NCI-H345 (cell line): ENCODE measurements around the gene CCDC174.

Source experiments
- DNase-seq: peaks from one replicate; lab custom pipeline; 2025; lab: John Stamatoyannopoulos, UW

Gene CCDC174

DNA sequence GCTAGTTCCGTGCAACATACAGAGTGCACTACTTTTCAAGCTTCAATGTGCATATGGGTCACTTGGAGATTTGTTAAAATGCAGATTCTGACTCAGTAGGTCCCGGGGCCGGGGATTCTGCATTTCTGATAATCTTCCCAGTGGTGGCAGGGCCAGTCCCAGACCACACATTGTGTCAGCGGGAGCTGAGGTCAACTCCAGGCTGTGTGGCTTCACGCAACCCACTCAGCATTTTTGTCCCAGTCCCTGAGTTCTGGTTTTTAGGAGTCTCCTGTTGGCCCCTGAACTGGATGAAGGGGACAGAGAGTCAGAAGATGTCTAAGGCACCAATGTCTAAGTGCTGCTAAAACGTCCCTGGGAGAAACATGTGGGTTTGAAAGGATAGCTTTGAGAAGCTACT lies 26.1 kb upstream of the CCDC174 start:
- DNase-seq: no peak

DNA sequence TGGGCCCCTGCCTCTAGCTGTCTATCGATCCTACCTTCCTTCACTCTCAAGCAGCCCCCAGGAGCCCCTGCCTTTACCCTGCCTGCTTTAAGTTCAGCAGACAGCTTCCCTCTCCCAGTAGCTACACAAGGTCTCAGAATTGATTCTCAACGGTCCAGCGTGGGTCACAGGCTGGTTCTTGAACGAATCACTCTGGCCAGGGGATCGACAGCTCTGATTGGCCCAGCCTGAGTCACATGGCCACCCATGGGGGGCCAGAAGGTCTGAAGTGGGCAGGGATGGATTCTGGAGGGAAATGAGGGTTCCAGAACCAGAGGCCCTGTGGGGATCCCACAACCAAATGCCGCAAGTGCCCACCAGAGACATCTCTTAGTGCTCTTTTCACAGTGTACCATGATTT lies 23.7 kb upstream of the CCDC174 start:
- DNase-seq: no peak

DNA sequence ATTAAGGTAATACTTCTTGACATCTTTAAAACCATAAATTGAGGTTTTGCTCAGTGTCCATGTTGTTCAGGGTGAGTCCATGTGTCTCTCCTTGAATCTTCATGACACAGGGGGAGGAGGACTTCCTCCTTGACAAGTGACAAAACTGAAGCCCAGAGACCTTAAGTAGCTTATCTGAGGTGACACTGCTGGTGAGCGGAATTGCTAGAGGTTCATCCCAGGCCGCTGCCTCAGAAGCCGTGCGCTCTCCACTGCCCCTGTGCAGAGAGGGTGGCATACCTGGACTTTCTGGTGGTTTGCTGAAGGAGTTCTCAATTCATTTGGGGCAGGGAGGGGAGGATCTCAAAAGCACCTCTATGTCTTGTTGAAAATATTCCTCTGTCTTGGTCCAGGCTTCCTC lies 23.2 kb upstream of the CCDC174 start:
- DNase-seq: no peak

DNA sequence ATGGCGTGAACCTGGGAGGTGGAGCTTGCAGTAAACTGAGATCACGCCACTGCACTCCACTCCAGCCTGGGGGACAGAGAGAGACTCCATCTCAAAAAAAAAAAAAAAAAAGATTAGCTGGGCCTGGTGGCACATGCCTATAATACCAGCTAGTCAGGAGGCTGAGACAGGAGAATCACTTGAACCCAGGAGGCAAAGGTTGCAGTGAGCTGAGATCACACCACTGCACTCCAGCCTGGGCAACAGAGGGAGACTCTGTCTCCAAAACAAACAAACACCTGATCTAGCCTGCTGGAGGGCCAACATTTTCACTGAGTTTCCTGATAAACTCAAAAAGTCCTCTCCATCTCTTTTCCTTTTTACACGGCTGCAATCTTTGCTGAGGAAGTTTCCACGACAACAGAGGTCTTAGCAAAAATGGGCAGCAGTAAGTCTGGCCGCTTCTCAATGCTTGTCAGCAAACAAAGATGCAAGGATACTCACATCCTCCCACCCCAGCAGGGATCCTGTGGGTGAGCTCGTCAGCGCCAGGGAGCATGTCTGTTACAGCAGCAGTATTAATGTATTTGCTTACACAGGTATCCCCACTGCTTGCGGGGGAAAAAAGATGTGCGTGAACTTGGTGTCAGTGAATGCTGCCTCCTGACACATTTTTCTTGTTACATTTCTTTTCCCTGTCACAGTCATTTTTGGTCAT lies 21.0 kb upstream of the CCDC174 start:
- DNase-seq: peak; percentile 37

DNA sequence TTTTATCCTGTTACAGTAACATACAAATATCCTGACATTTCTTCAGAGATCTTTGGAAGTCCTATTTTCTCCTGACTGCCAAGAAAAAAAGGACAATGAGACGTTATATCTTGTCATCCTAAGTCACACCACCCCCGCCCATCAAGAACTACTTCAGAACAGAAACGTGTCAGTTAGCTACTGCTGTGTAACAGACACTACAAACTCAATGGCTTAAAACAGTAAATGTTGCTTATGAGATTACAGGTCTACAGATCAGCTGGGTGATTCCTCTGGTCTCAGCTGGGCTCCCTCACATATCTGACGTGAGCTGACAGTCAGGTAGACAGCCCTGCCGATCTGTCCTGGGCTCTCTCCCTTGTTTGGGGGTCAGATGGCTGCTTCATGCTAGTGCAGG lies 20.5 kb upstream of the CCDC174 start:
- no peak for DNase-seq

DNA sequence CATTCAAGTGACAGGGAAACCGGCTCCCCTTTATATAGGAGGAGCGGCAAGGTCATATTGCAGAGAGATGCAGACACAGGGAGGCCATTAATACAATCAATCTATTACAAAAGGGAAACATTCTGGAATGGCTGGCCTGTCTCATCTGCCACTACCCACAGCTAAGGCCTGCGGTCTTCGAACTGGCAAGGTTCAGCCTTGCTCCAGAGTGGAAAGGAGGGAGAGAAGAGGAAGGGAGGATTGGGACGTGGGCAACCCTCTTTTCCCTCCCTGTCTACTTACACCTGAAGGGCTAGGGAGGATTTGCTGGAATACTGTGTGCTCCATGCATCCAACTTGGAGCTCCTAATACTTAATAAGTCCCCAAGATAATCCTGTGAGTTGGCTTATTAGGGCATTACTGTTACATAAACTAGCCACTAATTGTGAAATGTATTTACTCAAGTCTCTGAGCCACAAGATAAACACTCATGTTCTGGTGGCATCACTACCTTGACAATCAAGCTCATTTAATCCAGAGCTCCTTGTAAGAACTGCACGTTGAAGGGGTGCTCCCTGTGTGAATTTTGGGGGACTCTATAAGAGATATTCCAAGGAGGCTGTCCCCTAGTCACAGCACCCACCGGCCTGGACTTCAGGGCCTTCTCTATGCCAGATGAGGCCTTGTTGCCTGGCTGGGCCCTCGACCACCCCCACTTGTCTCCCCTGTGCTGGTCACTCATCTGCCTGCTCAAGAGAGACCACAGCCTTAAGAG lies 19.7 kb upstream of the CCDC174 start:
- DNase-seq: no peak

DNA sequence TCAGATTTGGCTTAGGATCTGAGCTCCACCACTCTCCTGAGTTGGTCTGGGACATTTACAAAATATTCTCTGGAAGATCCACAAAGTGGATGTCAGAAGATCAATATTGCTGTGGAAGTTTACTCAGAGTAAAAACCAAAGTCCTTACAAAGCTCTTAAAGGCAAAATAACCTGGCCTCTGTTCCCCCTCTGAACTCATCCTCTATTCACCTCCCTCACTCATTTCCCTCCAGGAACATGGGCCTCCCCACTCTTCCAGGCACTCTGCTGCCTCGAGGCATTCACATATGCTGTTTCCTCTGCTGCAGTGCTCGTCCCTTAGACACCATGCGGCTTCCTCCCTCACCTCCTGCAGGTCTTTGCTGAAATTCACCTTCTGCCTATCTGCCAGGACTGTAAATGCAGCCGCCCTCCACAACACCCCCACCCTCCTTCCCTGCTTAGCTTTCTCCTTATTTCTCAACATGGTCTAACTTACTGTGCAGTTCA lies 19.1 kb upstream of the CCDC174 start:
- DNase-seq: no peak

DNA sequence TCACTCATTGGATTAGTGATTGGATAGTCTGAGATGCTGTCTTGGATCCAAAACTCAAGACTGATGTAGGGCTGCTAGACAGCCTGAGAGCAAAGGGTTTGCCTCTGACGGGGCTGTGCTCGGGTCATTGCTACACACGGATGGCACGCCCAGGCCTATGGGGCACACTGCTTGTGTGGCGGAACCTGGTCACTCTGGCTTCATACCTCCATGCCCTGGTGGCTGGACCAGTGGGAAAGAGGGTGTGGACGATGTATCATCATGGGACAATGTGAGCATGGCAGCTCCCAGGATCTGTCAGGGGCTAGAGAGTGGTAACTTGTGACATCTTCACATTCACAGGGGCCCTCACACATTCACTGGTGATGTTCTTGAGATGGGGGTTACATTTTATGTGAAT lies 18.1 kb upstream of the CCDC174 start:
- DNase-seq: no peak

DNA sequence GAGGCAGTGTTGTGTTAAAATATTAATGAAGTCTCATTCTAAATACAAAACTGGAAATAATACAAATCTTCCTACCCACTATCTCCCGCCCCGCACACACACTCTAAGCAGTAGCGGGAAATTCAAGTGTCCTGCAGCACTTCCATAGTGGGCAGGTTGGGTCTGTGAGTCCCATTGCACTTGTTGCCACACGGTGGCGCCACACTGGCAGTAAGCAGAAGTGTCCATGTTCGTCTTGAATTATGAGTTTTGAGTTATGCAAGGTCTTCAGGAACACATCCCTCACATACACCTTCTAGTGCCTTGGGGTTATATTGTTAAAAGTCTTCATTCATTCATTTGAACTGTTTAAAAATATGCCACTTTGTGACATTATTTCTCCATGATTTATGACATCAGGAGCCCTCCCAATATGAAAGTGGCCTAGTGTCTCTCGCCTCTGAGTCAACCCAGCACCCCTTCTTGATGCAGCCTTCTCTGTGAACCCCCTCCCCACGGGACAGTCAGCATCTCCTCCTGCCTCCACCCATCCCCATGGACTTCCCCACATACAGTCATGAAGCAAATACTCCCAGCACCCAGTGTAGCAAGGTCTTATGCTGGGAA lies 17.6 kb upstream of the CCDC174 start:
- peak; percentile 1 for DNase-seq

DNA sequence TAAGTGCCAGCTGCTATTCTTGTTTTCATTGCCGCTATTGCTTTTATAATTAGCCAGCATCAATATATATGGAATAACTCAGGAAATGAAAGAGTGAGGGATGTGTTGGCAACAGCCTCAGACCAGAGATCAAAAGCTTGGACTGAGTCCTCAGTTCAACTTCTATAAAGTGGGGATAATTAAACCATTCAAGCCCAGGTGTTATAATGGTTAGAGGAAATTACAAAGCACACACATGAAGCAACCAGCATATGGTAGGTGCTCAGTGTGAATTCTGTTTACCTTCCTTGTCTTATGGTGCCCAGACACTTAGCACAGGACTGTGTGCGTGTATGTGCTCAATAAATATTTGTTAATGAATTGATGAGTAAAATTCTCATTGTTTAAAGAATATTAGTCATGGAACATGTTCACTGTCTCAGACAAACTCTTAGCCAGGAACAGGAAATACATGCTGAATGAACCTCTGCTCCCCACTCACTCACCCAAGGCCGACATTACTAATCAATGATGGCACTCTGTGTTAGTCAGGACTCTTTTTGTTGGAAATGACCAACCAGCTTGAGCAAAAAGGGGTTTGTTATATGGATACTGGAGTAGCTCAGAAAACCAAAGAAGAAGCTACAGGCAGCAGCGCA lies 16.7 kb upstream of the CCDC174 start:
- DNase-seq: no peak

DNA sequence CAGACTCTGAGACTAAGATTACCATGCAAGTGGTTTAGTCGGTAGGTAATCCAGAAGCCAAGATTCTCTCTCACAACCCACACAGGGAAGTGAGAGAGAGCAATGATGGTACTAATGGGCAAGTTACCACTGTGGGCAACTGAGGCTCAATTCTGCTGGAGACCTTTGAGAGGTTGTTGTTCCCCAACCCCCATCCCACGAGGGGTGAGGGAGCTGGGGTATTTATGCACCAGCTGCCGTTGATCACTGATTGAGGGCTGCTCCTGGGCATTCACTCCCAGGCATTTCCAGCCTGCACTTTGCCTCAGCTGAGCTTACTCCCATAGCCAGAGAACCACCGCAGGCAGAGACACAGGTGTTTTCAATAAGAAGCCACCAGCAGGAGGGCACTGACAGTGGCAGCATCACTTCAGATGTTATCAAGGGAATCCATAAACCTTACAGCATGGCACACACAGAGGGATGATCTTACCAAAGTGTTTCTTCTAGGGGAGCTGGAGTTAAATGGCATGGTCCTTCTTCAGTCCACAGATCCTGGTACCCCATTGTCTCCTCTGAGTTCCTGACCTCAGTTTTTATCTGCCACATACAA lies 15.0 kb upstream of the CCDC174 start:
- no peak for DNase-seq

DNA sequence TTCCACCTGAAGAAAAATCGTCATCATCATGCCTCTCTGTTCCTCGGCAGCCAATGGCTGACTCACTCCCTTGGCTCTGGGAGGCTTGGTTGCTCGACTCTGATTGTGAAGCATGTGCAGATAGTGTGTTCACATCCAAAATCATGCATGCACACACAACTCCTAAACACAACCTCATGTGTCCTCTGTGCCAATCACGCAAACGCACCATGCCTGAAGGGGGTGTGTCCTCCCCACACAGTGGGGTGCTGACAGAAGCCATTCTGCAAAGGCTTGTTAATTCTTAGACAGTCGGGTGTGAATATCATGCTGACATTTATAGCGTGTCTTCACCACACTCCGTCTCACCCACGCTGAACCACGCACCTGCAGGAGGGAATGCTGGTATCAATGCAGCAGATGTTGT lies 11.4 kb upstream of the CCDC174 start:
- no peak for DNase-seq

DNA sequence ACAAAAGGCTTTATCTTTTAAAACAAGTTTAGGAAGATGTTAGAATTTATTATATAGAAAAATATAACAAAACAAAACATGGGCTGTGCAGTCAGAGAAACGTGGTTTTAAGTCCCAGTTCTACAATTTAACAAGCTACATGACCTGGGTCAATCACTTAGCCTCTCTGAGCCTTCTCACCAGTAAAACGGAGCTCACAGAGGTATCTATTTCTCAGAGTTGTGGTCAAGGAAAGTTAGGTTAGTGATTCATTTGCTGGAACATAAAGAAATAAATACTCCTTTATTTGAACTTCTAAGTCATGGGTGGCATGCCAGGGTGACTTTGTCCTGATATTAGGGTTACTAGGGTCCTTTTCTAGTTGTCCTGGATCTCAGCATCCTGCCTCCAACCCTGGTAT lies 10.8 kb upstream of the CCDC174 start:
- no peak for DNase-seq

DNA sequence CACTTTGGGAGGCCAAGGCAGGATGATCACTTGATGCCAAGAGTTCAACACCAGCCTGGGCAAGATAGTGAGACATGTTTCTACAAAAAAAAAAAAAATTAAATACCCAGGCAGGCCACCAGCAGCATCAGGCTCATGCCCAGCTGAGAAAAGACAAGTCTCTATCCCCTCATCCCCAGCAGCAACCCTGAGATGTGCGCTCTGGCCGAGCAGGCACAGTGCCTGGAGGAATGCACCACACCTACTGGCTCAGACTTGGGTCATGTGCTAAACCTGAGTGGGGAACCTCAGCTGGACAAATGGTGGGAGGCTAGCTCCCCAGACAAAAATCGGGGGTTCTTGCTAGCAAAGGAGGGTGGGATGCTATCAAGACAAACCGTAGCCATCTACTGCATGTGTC lies 10.2 kb upstream of the CCDC174 start:
- no peak for DNase-seq

DNA sequence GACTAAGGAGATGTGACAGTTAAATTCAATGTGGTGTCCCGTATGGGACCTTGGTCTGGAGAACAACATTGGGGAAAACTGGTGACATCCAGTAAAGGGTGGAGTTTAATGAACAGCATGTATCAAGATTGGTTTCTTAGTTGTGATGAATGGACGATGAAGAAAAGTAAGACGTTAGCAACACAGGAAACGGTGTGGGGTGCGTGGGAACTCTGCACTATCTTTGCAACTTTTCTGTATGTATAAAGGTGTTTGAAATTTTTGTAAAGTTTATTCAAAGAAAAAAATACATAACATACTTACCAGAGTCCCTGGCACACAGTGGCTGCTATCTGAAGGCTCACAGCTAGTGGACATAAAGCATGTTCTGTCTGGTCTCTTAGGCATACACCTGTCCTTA lies 6.1 kb upstream of the CCDC174 start:
- no peak for DNase-seq

DNA sequence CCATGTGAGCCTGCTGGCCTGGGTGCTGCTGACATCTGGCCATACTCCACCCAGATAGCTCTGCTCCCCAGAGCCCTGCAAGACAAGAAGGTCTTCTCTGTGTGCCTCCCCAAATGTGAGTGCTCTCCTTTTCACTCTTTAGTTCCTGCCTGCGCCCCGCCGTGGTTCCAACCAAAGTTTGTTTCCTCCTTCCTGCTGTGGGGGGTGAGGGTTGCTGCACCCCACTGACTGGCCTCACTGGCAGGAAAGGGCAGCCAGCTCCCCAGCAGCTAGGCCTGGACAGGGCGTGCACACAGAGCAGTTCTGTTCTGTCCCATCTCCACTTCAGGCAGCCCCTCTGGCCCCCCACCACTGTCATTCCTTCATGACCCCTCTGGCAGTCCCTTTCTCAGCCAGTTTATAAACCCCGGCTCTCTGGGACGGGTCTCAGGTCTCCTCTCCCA lies 5.4 kb upstream of the CCDC174 start:
- DNase-seq: no peak

DNA sequence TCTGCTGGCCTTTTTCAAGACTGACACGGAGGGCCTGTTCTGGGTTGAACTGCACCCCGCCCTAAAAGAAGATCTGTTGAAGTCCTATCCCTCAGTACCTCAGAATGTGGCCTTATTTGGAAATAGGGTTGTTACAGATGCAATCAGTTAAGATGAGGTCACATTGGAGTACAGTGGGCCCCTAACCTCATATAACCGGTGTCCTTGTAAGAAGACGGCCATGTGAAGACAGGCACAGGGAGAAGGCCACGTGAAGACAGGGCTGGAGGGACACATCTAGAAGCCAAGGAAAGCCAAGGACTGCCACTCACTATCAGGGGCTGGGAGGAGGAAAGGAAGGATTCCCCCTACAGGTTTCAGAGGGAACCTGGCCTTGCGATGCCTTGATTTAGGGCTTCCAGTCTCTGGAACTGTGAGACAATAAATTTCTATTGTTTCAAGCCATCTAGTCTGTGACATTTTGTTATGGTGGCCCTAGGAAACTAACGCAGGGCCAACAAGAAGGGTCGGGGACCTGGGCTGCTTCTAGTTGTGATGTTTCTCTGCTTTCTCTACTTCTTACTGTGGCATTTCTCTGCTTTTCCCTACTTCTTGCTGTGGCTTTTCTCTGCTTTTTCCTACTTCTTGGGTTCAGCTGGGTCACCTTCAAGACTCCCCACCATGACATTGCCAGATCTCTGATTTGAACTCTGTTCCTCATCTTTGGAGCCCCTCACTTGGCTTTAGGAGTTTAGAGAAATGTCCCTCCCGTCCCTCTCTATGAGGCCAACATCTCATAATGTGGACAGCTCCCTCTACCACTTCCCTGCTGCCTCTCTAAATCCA lies 4.8 kb upstream of the CCDC174 start:
- no peak for DNase-seq

DNA sequence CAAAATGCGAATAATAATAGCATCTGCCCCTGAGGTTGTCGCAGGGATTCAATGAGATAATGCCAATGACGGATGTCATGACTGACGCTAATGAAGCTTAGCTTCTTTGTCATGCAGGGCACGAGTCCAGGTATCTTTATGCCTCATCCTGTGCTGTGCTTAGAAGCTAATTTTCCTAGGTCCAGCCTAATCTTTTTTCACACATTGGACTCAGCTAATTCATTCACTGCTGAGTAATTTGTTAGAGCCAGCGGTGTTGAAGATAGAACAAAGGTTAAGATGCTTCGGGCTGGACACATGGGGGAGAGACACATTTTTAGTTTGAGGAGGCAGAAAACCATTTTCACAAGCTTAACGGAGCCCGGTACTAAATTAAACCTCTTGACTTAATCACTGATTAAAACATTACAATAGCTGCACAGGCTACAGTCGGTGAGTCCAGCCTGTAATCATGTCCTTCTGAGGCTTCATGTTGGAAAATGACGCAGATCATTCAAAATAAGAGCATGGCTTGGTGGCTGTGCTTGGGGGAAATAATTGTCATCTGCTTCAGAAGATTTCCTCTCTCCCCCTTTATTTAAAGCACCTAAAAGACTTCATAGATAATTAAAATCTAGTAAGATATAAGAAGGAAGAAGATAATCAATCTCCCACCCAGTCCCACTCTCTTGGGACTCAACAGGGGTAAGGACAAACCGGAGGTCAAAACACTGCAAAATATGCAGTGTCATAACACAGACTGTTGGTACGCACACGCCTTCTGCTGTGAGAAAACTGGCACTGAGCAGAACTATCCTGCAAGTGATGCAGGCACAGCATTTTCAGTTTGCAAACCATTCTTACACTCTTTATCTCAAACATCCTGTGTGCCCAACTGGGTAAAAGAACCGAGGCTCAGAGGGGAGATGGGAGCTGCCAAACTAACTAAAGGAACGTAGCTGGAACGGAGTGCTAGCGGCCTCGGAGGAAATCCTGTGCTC lies 3.3 kb upstream of the CCDC174 start:
- DNase-seq: no peak

DNA sequence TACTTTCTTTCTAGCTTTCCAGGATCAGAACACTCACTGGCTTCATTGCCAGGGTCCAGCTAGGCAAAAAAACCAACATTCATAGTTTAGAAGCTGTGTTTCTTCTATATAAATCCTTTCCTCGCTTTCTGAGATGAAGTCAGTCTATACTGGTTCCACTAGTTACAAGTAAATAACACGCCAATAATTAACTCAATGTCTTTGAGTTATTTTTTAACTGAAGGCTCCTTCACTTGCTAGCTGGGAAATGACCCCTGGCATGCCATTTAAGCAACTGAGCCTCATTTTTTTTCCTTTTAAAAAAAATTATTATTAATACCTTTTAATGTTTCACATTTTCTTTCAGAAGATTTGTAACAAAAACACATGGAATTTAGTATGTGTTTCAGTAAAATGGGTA lies 2.1 kb upstream of the CCDC174 start:
- DNase-seq: no peak

DNA sequence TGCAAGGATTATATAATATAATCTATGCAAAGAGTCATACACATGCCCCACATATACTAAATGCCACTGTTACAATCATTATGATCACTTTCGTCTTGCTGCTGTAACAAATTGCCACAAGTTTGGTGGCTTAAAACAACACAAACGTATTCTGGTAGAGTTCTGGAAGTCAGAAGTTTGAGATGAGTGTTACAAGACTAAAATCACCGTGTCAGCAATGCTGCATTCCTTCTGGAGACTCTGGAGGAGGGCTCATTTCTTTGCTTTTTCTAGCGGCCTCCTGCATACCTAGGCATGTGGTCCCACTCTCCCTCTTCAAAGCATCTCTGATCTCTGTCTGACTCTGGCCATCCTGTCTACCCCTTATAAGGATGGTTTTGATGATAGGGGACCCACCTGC lies 1.4 kb upstream of the CCDC174 start:
- DNase-seq: no peak
